Fibroblast of upper back skin (primary cell): ENCODE data around the gene SNED1.

Experiments used
- DNase-seq: peaks from one replicate; pipeline ENCODE4 v3.0.0-alpha.2; 2013

The SNED1 gene

DNA sequence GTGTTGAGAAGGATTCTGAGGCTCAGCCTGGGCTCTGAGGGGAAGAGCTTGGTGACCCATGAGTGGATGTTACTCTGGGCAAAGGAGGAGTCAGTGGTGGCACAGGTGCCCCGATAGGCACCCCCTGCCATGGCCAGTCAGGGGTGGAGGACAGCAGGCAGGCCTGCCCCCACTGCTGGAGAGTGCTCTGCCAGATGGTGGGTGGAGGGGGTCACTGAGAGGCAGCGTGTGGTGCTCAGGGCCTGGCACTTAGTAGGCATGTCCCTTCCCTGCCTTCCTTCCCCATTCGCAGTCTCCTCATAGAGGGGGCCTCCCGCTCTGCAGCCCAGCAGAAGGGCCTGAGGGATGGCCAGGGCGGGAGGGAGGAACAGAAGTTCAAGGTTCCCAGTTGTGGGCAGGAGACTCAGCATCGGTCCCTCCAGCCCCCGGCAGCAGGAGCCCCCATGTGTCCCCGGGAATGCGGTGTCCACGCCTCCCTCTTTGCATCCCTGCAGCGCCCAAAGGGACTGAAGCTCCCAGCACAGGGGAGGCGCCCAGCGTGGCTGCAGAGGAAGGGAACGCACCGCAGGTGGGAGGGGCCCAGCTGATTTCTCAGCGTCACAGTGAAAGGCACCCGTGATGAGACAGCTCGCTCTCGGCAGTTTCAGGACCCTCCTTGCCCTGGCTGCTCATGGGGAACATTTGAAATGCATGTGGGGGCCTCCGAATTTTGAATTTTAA lies 5.7 kb upstream of the SNED1 start:
- DNase-seq: no peak

DNA sequence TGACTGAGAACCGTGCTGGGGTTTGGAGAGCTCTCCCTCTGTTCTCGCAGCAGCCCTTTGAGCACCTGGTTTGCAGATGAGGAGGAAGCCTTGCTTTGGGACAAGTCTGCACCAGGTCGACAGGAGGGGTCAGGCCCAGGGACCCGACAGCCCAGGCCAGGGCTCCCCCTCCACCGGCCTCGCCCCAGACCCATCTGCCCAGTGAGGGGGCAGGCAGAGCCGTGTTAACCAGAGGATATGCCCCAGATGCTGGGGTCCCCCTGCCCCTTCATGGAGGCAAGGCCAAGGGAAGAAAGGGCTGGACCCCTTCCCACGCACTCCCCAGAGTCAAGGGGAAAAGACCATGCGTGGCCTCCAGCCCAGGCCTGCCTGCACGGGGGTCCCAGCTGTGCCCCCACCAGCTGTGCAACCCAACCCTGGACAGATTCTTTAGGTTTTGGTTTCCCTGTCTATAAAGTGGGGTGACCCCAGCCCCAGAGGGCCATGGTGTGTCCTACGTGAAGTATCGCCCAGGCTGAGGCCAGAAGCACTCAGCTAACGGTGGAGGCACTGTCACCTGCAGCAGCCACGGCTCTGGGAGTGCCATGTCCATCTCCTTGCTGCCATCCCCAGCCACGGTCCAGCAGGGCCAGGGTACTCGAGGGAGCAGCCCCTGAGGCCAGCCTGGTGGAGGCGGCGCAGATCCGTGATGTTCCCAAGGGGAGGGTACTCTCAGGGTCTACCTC lies 4.8 kb upstream of the SNED1 start:
- no peak for DNase-seq

DNA sequence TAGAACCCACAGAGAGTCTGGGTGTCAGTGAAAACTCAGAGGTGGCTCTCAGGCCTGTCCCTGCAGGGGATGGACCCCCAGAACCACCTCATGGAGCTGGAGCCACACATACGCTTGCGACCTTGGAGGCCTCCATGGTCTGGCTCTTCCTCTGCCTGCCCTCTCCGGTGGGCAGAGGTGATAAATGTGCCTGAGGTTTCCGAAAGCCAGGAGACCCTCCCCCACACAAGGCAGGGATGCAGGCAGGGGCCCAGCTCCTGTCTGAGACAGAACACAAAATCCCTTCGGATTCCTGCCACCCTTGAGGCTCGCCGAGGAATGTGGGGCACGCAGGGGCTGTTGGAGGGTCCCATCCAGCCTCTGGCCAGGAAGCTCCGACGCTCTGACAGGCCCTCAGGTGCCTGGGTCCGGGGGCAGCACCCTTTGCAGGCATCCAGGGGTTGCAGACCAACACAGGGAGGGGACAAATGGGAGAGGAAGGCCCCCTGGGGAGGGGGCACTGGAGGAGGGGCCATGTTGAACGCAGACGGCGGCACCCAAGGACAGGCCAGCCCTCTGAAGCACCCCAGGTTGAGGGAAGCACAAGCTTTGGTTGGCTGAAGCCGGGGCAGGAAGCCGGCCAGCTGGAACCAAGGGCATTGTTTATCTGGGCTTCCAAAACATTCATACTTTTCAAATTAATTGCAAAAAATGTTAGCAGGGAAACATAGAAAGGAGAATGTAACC lies 4.1 kb upstream of the SNED1 start:
- DNase-seq: no peak

DNA sequence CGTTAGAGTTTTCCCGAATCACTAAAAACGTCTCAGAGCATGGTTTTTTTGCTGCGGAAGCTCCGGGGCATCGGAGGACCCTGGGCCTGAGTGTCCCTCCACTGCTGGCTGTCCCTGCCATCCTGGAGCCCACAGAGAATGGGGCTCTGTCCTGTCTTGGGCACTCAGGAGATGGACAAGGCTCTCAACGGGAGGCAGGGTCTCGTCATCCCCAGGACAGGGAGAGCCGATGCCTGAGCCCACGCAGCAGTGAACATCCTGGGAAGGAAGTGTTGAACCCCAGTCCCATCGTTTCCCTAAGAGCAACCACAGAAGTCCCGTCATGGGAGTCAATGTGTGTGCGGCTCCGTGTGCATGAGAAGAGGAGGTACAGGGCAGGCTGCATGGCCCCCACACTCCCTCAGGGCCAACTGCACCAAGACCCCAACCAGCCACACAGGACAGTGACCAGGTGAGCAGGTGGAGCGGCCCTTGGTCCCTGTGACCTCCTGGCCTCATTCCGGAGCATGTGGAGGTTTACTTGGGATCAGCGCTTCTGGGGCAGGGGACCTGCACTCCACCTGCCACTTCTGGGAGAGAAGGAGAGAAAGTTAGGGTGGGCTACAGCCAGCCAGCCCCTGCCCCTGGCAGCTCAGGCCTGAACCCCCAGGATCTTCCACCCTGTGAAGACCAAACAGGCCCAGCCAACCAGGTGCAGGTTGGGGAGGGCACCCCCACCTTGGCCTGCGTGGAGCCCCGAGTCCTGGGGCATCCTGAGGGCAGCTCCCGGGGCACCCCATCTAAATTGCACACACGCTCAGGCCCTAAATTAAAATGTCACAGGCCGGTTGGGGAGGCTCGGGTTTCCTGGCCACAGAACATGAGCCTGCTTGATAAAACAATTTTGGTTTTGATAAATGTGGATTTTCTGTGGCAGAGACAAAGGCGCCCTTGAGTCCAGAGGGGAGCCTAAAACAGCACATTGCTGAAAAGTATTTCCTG lies 3.1 kb upstream of the SNED1 start:
- no peak for DNase-seq

DNA sequence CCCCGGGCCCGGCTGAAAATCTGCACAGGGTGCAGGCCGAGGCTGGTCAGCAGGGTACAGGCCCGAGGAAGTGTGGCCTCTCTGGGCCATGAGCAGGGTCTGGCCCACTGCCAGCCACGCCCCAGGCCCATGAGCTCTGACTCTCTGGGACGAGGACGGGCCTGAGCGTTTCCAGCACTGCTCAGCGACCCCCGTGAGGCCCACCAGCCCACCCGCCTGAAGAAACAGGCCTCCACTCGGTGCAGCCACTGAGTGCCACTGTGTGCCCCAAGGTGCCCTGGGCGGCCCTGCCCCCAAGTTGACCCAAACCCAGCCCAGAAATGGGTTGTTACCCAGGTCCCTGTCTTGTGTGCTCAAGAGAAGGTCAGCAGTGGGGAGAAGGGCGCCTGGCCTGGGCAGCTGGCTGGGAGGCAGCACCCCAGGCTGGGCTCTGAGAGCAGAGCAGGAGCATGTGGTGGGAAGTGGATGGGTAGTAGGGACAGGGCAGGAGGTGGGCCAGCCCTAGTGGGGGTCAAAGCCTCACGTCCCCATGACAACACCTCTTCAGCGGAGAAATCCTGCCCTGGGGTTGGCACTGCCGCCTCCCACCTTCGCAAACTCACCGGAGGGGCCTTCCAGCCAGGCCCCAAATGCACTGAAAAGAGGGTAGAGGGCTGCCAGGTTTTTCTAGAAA lies 2.1 kb upstream of the SNED1 start:
- DNase-seq: no peak

DNA sequence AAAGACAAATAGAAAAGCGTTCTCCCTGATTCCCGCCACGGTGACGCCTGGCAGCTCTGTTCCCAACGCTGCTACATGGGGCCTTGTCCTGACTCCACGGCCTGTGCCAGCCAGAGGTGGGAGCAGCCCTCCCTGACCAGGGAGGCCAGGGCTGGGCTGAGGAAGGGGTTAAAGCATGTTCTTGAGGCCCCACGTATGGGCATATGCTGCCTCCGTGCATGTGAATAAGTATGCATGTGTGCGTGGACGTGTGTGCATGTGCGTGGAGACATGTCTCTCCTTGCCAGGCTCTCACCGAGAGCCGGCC lies 1.6 kb upstream of the SNED1 start:
- DNase-seq: no peak

DNA sequence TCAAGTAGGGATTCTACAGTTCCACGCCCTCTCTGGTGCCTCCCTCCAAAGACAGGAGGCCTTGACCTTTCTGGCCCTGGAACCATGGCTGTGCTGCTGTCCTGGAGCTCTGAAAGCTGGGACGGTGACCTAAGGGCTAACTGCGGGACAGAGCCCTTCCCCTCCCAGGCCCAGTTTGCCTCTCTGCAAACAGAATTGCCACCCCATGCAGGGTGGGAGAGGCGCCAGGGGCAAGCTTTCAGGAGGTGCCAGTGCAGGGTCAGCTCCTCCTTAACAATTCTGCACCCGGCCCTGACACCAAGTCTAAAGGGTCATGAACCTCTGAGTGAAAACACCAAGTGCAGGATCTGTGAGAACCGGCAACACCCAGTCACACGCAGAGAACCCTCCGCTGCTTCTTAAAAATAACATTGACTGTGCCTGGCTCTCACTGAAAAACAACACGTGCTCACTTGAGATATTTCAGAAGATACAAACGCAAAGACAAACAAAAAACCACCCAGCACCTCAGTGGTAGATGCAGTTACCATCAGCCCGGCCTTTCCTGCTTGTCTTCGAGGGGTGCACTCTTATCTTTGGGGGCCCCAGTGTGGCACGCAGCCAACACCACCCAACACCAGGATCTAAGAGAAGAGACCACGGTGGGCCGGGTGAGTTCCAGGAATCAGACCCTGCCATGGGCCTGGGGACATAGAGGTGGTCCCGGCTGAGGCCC lies 1.1 kb upstream of the SNED1 start:
- DNase-seq: no peak

DNA sequence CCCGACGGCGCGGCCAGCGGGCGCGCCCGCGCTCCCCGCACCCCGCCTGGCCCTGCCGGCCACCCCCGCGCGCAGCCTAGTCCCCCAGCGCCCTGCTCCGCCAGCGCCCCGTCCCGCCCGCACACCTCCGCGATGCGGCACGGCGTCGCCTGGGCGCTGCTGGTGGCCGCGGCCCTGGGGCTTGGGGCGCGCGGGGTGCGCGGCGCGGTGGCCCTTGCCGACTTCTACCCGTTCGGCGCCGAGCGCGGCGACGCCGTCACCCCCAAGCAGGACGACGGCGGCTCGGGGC lies 232 bp downstream of the SNED1 start:
- no peak for DNase-seq

DNA sequence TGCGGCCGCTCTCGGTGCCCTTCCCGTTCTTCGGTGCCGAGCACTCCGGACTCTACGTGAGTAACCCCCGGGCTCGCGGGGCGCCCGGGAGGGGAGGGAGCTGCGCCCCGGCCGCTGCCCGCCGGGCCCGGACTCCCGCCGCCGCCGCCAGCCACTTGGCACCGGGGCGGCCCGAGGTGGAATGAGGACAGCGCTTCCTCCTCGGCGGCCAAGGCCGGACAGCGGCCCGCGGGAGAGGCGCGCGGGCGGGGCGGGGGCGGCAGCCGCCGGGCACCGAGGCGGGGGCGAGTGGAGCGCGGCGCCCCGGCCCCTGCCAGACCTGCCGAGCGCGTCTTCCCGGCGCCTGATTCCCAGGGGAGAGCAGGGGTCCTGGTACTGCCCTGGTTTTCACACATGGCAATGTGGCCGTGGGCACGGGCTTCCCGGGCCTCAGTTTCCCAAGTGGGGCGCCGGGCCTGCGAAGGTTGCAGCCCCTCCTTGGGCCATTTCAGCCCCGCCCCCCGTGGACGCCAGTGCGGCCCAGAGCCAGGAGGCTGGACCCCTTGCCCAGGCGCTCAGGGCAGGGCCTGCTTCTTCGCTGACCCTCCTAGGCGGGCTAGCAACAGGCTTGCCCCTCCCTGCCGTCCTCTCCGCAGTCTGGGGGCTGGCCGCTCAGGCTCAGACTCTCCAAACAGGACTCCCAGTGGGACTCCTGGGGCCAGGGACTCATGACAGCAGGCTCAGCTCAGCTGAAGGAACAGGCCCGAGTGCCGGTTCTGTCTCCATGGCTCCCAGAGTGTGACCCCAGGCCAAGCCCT lies 775 bp downstream of the SNED1 start:
- no peak for DNase-seq

DNA sequence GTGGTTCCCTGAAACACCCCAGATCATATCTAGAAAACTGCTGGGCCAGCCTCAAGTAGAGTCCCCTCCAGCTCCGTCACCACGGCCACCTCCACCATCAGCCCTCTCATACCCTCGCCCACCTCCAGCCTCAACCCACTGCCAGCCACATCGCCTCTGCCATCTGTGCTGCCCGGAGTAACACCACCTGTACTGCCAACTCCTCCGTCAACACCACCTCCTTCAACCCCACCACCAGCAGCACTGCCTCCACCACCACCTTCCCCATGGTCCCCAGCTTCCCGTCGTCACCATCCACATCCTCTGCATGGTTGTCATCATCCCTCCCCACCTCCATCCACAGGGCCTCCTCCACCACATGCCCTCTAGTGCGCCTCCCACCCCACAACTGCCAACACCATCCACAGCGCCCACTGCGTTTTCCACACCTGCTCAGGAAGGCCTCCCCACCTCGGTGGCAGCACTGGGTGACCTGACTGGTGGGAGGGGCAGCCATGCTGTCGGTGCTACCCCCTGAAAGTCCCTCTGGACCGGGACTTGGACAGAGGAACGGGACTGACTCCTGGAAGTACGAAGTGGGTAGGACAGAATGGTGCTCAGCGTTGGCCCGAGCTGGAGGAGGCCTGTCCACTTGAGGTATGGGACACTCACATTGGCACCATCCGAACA lies 1.6 kb downstream of the SNED1 start:
- no peak for DNase-seq

DNA sequence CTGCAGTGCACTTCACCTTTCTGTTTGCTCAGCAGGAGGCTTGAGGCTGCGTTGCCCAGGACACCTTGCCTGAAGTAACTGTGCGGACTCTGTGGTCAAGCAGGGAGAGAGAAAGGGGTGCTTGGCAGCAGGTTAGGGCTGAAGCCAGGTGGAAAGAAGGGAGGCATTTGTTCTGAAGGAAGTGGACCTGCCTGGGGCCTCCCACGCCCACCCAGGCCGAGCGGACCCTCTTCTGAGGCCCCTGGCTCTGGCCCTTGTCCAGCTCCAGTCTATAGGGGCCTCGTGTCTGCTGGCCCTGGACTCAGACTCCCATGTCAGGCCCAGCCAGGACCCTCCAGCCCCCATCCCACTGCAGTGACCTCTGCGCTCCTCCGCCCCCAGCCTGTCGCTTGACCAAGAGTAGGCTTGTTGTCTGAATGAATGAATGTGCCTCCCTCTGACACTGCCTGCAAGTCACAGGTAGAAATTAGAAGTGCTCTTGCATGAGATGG lies 2.5 kb downstream of the SNED1 start:
- DNase-seq: no peak

DNA sequence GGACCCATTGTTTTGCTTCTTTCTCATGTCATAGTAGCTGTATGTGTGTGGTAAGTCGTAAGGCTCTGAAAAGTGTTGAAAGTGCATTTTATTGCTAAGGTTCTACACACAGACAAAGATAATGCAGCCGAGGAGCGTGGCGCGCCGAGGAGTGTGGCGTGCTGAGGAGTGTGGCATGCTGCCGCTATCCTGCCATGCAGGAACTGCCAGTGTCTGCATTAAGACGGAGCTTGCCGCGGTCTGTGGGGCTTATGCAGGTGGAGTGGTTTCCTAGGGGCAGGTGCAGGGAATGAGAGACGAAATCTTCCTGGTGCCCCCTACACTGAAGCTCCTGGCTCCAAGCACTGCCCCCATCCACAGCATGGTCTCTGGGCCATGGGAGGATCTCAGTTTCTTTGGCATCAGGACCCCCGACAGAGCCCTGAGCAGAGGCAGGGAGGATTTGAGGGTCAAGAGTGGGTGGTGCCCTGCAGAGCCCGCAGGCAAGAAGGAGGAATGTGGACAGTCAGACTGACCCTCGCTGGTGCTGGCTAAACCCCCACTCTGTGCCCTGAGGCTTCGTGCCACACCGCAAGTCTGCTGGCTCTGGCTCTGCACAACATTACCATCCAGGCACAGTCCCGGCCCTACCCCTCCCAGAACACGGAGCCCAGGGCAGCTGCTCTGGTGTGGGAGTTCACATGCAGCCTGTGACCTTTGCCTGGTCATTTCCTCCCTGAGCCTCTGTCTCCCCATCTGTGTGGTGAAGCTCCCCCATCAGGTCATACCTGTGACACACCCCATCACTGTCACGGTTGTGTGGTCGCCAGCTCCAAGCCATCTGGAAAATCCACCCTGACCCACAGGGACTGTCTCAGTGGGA lies 3.2 kb downstream of the SNED1 start:
- DNase-seq: no peak

DNA sequence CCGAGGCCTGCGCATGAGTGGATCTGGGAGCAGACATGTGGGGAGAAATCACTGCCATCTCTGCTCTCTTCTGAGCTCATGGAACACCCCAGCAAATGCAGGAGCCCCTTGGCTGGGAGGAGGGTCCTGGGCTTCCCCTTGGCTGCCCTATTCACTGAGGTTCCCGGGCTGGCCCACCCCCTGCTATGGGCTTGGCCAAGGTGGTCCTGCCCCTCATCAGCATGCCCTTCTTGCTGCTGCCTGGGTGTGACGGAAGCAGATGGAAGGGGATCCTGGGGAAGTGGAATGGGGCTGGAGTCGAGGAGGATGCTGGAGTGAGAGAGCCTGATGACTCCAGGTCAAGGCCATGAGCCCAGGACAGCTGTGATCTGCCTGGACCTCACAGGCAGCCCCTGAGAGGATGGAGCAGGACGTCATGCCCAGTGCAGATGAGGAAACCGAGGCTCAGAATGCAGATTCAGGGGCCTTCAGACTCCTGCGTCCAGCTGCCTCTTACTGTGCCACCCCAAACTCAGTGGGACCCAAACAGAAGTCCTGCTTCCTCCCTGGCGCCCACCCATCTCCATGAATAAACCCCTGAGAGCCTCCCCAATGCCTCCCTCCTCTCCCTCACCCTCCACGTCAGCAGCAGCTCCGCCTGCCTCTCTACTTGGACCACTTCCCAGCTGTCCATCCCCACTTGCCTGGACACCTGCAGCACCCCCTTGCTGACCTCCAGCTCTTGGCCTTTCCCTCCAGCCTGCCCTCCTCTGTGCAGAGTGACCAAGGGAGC lies 4.0 kb downstream of the SNED1 start:
- DNase-seq: no peak

DNA sequence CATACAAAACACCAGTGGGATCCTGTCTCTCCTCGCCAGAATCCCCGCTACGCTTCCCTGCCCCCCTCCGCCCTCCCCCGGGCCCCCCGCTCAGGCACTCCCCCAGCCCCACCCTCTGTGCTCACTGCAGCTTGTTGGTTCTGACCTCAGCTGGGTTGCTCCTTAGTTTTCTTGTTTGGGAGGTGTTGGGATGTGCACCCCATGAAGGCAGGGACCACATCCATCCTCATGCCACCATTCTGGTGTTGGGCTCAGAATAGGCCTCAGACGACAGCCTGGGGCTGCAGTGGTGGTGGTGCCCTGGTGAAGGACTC lies 4.6 kb downstream of the SNED1 start:
- DNase-seq: no peak

DNA sequence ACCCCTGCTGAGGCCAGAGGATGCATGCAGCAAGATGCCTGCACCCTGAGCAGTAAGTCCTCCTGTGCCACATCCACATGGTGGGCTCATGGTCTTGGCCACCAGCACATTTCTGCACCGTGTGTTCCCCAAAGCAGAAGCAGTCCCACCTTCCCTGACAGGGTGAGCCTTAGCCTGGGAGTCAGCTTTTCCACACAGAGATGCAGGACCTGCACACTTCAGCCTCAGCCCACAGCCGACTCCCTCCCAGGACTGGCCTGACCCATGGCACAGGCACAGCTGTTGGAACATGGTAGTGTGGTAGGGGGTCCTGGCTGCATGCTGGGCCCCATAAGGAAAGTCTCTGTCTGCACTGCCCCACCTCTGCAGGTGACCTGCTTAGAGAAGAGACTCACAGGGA lies 5.0 kb downstream of the SNED1 start:
- DNase-seq: no peak

DNA sequence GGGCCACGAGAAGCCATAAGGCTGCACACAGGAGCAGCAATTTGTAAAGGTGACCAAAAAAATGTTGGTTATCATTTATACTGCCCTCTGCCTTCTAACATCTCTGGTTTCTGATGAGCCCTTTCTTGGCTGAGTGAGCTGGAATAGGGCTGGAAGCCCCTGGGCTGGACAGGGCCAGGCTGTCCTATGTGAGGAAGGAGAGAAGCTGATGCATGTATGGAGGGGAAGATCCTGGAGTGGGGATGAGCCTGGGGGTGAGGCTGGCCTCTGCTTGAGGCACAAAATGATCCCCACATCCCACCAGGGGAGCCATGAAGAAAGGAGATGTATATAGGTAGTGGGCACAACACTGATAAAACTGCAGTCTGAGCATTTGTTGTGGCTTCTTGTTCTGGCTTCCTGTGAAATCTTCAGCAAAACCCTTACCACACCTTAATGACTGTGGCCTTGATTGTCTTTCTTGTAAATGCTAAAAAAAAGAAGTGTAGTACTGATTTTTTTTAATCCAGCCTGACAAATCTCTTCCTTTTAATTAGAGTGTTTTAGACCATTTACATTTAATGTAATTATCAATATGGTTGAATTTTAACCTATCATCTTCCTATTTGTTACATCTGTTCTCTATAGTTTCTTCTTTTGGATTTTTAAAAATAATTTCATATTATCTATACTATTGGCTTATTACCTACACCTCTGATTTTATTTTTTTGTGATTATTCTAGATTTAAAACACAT lies 5.6 kb downstream of the SNED1 start:
- DNase-seq: no peak

DNA sequence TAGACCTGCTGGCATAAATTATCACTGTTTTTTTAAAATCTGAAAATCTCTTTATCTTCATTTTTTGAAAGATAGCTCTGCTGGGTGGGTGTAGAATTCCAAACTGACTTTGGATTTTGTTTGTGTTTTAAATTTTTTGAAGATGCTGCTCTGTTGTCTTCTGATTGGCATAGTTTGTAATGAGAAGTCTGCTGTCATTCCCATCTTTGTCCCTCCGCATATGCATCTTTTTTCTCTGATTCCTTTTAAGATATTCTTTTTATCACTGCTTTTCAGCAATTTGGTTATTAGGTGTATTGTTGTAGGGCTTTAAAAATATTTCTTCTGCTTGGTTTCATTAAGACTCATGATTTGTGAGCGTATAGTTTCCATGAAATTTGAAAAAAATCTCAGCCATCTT lies 7.2 kb downstream of the SNED1 start:
- DNase-seq: no peak

DNA sequence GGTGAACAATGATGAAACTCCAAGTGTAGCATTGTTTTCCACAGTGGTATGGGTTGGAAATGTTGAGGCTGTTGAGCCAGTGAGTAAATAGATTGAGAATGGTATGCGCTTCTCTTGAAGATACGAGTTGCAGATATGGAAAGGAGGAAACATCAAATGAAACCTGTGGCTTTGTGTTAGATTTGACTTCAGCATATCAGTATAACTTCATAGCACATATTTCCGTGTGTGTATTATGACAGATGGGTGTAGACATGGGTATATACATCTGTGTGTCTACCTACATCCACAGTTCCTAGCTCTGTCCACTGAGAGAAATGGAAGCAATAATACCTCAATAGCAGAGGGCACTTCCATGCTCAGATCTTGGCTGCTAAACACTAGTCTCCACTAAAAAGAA lies 8.0 kb downstream of the SNED1 start:
- no peak for DNase-seq
